NCI-H146 (cell line): Measurements from ENCODE around the gene OR4X2.
"Not testable (repeated sequence)": the region's sequence is repeated elsewhere in the genome, so short reads cannot be mapped to it uniquely, and the experiment has no call there.

Experiments
- DNase-seq: peaks from one replicate; lab custom pipeline; 2025; lab: John Stamatoyannopoulos, UW

Gene OR4X2, protein sequence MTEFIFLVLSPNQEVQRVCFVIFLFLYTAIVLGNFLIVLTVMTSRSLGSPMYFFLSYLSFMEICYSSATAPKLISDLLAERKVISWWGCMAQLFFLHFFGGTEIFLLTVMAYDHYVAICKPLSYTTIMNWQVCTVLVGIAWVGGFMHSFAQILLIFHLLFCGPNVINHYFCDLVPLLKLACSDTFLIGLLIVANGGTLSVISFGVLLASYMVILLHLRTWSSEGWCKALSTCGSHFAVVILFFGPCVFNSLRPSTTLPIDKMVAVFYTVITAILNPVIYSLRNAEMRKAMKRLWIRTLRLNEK

DNA sequence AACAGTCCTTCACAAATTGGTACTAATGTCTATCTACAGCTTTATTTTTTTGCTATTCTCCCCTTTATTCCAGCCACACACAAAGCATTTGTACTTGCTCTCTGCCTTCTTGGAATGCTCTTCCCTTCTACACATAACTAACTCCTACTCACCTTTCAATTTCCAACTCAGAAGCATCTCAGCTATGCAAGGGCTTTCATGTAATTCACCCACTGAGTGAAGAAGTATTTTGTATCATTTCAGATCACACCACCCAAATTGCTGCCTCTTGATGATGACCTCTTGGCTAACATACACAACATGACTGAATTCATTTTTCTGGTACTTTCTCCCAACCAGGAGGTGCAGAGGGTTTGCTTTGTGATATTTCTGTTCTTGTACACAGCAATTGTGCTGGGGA, at the start of gene OR4X2:
OR4X2 (plus strand) TSS at position 301 of the 400 bp plus-strand sequence; CDS start at position 301, 0 bp downstream.
- DNase-seq = no peak

DNA sequence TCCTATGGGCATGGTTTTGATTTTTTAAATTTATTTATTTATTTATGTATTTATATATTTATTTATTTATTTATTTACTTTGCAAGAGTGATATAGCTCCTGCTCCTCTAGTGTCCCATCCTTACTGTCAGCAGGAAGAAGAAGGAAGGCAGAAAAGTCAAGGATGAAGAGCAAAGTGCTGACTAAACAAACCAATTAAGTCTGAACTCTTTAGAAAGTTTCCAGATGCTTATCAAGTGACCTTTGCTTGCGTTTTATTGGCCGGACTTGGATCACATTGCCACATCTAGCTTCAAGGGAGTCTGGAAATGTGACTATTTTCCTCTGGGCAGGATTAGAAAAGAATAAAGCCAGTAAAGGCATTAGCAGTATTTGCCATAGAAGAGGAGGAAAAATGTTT, 37.0 kb upstream of the OR4X2 start:
- DNase-seq = no peak

DNA sequence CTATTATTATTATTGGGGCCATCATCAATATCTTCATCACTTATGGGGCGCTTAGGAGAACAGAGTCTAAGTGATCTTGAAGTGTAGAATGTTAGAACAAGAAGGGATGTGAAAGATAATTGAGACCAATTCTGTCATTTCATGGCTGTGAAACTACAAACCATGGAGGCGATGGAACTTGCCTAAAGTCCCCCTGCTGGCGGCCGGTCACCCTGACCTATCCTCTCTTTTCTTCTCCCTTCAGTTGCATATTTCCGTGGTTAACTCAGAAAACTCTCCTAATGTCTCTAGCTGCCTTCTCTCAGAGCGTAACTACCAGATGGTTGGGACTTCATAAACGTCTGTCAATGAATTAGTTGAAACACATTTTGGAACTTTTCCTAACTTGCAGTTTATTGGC, 34.9 kb upstream of the OR4X2 start:
- no peak for DNase-seq

DNA sequence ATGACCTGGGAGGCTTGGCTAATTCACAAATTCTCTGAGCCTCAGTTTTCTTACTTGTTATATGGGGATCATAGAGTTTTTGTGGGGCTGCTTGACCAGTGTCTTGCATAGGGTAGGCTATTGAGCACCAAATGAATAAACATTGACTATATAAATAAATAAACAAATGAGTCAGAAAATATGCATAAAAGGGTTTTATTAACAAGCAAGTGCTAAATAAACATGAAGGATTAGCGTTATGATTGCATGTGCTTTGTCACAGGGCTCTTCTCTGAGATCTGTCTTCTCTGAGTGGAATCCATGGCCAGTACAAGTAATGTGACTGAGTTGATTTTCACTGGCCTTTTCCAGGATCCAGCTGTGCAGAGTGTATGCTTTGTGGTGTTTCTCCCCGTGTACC, 28.4 kb upstream of the OR4X2 start, which contains the start of gene OR4B1:
OR4B1 (plus strand) TSS at position 301 of the 400 bp plus-strand sequence; CDS start at position 301, 0 bp downstream.
- DNase-seq = no peak

DNA sequence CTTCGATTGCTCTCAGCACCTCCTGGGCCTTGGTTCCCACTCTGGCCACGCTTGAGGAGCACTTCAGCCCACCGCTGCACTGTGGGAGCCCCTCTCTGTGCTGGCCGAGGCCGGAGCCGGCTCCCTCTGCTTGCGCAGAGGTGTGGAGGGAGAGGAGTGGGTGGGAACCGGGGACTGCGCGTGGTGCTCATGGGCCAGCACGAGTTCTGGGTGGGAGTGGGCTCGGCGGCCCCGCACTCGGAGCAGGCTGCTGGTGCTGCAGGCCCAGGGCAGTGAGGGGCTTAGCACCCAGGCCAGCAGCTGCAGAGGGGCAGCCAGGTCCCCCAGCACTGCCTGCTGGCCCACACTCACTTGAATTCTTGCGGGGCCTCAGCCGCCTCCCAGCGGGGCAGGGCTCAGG, 16.1 kb upstream of the OR4X2 start:
- DNase-seq = no peak

DNA sequence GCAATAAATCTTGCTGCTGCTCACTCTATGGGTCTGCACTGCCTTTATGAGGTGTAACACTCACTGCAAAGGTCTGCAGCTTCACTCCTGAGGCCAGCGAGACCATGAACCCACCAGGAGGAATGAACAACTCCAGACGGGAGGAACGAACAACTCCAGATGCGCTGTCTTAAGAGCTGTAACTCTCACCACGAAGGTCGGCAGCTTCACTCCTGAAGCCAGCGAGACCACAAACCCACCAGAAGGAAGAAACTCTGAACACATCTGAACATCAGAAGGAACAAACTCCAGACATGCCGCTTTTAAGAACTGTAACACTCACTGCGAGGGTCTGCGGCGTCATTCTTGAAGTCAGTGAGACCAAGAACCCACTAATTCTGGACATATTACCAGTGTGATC, 14.8 kb upstream of the OR4X2 start:
- DNase-seq = not testable (repeated sequence)

DNA sequence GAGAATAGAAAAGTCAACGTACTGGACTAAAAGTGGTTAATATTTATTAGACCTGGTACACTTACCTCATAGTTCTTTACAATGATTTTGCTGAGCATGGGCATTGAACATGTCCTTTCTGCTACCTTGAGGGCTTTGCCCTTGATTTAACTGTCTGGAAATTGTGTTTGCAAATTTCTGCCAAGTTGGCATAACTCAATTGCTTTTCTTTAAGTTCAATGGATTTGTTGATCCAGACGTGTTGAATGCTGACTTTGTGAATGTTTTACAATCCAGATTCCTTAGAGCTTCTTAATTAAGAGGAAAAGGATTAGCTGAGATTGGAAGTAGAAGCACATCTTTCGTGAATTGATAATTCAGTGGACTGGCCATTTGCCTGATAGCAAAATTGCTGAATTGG, 7.2 kb upstream of the OR4X2 start:
- DNase-seq = no peak

DNA sequence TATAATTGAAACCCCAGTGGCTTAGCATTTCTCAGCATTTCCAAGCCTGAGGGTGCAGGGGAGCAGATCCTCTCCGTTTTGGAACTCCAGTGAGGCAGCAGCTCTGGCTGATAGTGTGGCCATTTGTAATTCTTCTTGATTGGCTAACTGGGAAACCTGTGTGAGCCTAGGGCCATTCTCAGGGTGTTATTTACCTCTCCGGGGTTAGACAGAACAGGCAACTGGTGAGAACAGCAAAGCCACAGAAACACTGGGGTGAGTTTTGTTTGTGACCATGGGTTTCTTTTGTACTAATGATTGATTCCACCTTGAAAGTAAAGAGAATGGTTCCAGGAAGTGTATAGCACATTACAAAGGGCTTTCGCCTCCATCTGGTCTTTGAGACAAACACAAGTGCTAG, 2.4 kb upstream of the OR4X2 start:
- DNase-seq = no peak

DNA sequence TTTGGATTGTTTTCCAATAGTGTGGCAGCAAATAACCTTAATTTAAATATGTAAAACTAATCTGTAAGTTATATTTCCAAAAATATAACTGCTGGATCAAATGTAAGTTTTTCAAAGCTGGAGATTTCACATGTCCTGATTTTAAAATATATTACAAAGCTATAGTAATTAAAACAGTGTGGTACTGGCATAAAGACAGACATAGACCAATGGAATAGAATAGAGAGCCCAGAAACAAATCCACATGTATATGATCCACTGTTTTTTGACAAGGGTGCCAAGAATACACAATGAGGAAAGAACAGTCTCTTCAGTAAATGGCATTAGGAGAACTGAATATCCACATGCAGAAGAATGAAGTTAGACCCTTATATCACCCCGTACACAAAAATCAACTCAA, 4.0 kb downstream of the OR4X2 start:
- no peak for DNase-seq

DNA sequence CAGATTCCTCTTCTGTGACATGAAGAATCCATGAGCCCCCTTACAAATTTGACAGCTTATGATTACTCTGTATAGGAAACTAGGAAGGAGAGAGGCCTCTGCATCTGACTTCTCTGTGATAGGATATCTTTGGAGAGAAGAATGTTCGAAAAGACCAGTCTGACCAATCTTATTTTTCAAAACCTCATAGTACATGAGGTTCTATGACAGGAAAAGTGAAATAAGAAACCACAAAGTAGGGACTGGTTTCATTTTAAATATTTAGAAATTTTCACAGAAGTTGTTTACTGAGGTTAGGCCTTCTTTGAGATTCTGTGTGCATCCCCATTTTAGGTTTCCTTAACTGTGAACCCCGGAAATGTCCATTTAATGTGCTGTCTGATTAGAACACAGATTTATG, 16.7 kb downstream of the OR4X2 start:
- no peak for DNase-seq

DNA sequence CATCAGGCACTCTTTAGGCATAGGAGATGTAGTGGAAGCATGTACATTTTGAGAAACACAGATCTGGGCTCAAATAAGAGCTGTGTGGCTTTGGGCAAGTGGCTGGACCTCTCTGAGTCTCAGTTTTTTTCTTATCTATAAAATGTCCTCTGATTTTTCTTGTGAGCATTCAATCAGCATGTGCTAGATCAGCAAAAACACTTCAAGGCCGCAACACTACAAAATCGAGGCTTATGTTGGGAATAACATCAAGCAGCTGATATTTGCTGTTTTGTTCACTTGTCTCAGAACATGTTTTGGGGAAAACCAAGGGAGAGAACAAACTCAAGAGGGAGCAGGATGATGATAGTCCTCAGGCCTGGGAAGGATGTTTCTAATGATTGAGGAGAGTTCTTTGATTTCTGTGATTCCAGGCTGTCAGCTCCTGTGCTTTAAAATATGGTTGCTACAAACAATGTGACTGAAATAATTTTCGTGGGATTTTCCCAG, 18.6 kb downstream of the OR4X2 start, which contains the start of gene OR4X1:
OR4X1 (plus strand) TSS at position 439 of the 489 bp plus-strand sequence; CDS start at position 439, 0 bp downstream.
- no peak for DNase-seq

DNA sequence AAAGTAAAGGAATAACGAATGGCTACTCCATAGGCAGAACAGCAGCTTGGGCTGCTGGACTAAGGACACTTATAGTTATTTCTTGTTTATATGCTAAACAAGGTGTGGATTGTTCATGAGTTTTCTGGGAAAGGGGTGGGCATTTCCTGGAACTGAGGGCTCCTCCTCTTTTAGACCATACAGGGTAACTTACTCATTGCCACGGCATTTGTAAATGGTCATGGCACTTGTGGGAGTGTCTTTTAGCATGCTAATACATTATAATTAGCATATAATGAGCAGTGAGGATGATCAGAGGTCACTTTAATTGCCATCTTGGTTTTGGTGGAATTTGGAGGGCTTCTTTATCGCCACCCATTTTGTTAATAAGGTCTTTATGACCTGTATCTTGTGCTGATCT, 25.7 kb downstream of the OR4X2 start:
- DNase-seq = no peak

DNA sequence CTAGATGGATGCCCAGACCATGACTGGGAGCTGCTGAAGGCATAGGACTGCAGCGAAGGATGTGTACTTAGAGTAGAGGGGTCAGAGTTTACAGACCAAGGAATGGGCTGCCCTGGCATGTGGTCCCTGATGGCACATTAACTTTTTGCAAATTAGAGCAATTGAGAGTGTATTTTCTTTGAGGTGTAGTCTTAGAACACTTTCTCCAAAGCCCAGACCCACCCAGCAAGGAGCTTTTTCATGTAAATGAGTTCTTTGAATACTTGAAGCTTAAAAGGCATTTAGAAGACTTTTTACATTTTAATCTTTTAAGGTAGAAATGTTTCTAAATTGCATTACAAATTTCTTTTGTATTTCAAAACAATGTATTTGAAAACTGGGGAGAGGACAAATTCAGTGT, 27.7 kb downstream of the OR4X2 start:
- DNase-seq = no peak
